HepG2 (cell line): ENCODE measurements around the gene CFAP92. TPM values are rescaled to one million over a fixed set of nuclear protein-coding genes. Genes with fewer than 3 reads are reported as not detected.

Experiments
- ATF4 ChIP-seq, 2 experiments: fragments of 450-650 bp in 1 of 2; sonication (generic) in 1 of 2; formaldehyde crosslinking; IDR thresholded peaks; 2 replicates each; pipeline versions ENCODE4 v1.5.0 to v1.8.0; 2020 to 2022; ENCODE audit warnings: mild to moderate bottlenecking in 1 of 2, missing genetic modification reagents in 1 of 2
- DRAP1 ChIP-seq: IDR thresholded peaks from 2 replicates; pipeline ENCODE4 v1.6.1; 2016; ENCODE audit warnings: missing genetic modification reagents, missing compliant biosample characterization
- GABPB1 ChIP-seq: IDR thresholded peaks from 2 replicates; pipeline ENCODE4 v1.6.1; 2016; ENCODE audit warnings: mild to moderate bottlenecking, missing genetic modification reagents, moderate library complexity, missing compliant biosample characterization
- HOXA3 ChIP-seq: sonication (generic); formaldehyde crosslinking; IDR thresholded peaks from 2 replicates; pipeline ENCODE4 v1.5.0; 2020; ENCODE audit warnings: missing genetic modification reagents
- JARID2 ChIP-seq: sonication (generic); formaldehyde crosslinking; IDR thresholded peaks from 2 replicates; pipeline ENCODE4 v1.8.1; 2023; ENCODE audit warnings: missing genetic modification reagents, inconsistent platforms; ENCODE audit not compliant: insufficient replicate concordance
- PAX8 ChIP-seq: sonication (generic); formaldehyde crosslinking; IDR thresholded peaks from 2 replicates; pipeline ENCODE4 v1.8.0; 2022; ENCODE audit warnings: mild to moderate bottlenecking, missing genetic modification reagents, borderline replicate concordance
- SRY ChIP-seq: sonication (generic); formaldehyde crosslinking; IDR thresholded peaks from 2 replicates; pipeline ENCODE4 v1.8.0; 2022; ENCODE audit warnings: mild to moderate bottlenecking, missing genetic modification reagents
- TRIM24 ChIP-seq: sonication (generic); formaldehyde crosslinking; IDR thresholded peaks from 2 replicates; pipeline ENCODE4 v1.8.0; 2022; ENCODE audit warnings: mild to moderate bottlenecking, missing genetic modification reagents
- YEATS4 ChIP-seq: sonication (generic); formaldehyde crosslinking; IDR thresholded peaks from 2 replicates; pipeline ENCODE4 v1.4.0; 2020; ENCODE audit warnings: missing genetic modification reagents, borderline replicate concordance
- ZNF574 ChIP-seq: sonication (generic); formaldehyde crosslinking; IDR thresholded peaks from 2 replicates; pipeline ENCODE4 v1.4.0; 2020; ENCODE audit warnings: missing genetic modification reagents
- ZNF777 ChIP-seq: sonication (generic); formaldehyde crosslinking; IDR thresholded peaks from 2 replicates; pipeline ENCODE4 v1.4.0; 2020; ENCODE audit warnings: missing genetic modification reagents
- ZNF781 ChIP-seq: sonication (generic); formaldehyde crosslinking; IDR thresholded peaks from 2 replicates; pipeline ENCODE4 v1.5.1; 2020; ENCODE audit warnings: borderline replicate concordance, mild to moderate bottlenecking, missing genetic modification reagents; ENCODE audit errors: not compliant biosample characterization
- polyA plus RNA-seq, 8 experiments: library from polyadenylated mRNA; depleted of rRNA in 3 of 8; stranded (reverse) in 7 of 8; unstranded in 1 of 8; fragments of >200 nt; fragmentation: Illumina TruSeq in 4 of 8; extraction: Trizol in 4 of 8; gene quantifications; 2 replicates each; pipeline versions ENCODE4 v1.2.1 to v1.2.3, GENCODE V29; 2011 to 2016; ENCODE audit warnings: low read depth in 4 of 8, missing spikeins in 1 of 8, mixed read lengths in 1 of 8; ENCODE audit not compliant: insufficient read depth in 1 of 8
- total RNA-seq, 5 experiments: library from RNA; depleted of rRNA; stranded (reverse); fragments of >200 nt; fragmentation: Illumina TruSeq; extraction: Trizol; gene quantifications; 2 replicates each; pipeline ENCODE4 v1.2.3, GENCODE V29; 2016; ENCODE audit warnings: low read depth in 1 of 5
- TF ChIP-seq, protein P1 (sequence below): sonication (generic); formaldehyde crosslinking; conservative IDR thresholded peaks from 2 replicates; pipeline ENCODE4 v1.5.0; 2020; ENCODE audit warnings: missing genetic modification reagents
- TF ChIP-seq, protein P2 (sequence below): sonication (generic); formaldehyde crosslinking; IDR thresholded peaks from 2 replicates; pipeline ENCODE4 v1.4.0; 2020; ENCODE audit warnings: missing genetic modification reagents
- TF ChIP-seq, protein P3 (sequence below): sonication (generic); formaldehyde crosslinking; IDR thresholded peaks from 2 replicates; pipeline ENCODE4 v1.4.0; 2020; ENCODE audit warnings: mild to moderate bottlenecking, low read depth, missing genetic modification reagents

Gene CFAP92
- total and polyA plus RNA-seq, 2 of the 13 experiments (the other 11 are each of a cell fraction or from before 2014, with no cell fraction given), result 0.18 to 0.46 TPM

- TF ChIP-seq, protein P1, sequence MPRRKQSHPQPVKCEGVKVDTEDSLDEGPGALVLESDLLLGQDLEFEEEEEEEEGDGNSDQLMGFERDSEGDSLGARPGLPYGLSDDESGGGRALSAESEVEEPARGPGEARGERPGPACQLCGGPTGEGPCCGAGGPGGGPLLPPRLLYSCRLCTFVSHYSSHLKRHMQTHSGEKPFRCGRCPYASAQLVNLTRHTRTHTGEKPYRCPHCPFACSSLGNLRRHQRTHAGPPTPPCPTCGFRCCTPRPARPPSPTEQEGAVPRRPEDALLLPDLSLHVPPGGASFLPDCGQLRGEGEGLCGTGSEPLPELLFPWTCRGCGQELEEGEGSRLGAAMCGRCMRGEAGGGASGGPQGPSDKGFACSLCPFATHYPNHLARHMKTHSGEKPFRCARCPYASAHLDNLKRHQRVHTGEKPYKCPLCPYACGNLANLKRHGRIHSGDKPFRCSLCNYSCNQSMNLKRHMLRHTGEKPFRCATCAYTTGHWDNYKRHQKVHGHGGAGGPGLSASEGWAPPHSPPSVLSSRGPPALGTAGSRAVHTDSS, result no peak
- TF ChIP-seq HOXA3 (CRISPR knock-in tag), result peak; percentile 56
- TF ChIP-seq, protein P2, sequence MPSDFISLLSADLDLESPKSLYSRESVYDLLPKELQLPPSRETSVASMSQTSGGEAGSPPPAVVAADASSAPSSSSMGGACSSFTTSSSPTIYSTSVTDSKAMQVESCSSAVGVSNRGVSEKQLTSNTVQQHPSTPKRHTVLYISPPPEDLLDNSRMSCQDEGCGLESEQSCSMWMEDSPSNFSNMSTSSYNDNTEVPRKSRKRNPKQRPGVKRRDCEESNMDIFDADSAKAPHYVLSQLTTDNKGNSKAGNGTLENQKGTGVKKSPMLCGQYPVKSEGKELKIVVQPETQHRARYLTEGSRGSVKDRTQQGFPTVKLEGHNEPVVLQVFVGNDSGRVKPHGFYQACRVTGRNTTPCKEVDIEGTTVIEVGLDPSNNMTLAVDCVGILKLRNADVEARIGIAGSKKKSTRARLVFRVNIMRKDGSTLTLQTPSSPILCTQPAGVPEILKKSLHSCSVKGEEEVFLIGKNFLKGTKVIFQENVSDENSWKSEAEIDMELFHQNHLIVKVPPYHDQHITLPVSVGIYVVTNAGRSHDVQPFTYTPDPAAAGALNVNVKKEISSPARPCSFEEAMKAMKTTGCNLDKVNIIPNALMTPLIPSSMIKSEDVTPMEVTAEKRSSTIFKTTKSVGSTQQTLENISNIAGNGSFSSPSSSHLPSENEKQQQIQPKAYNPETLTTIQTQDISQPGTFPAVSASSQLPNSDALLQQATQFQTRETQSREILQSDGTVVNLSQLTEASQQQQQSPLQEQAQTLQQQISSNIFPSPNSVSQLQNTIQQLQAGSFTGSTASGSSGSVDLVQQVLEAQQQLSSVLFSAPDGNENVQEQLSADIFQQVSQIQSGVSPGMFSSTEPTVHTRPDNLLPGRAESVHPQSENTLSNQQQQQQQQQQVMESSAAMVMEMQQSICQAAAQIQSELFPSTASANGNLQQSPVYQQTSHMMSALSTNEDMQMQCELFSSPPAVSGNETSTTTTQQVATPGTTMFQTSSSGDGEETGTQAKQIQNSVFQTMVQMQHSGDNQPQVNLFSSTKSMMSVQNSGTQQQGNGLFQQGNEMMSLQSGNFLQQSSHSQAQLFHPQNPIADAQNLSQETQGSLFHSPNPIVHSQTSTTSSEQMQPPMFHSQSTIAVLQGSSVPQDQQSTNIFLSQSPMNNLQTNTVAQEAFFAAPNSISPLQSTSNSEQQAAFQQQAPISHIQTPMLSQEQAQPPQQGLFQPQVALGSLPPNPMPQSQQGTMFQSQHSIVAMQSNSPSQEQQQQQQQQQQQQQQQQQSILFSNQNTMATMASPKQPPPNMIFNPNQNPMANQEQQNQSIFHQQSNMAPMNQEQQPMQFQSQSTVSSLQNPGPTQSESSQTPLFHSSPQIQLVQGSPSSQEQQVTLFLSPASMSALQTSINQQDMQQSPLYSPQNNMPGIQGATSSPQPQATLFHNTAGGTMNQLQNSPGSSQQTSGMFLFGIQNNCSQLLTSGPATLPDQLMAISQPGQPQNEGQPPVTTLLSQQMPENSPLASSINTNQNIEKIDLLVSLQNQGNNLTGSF, result no peak
- TF ChIP-seq, protein P3, sequence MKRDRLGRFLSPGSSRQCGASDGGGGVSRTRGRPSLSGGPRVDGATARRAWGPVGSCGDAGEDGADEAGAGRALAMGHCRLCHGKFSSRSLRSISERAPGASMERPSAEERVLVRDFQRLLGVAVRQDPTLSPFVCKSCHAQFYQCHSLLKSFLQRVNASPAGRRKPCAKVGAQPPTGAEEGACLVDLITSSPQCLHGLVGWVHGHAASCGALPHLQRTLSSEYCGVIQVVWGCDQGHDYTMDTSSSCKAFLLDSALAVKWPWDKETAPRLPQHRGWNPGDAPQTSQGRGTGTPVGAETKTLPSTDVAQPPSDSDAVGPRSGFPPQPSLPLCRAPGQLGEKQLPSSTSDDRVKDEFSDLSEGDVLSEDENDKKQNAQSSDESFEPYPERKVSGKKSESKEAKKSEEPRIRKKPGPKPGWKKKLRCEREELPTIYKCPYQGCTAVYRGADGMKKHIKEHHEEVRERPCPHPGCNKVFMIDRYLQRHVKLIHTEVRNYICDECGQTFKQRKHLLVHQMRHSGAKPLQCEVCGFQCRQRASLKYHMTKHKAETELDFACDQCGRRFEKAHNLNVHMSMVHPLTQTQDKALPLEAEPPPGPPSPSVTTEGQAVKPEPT (CRISPR knock-in tag), result no peak
- TF ChIP-seq TRIM24 (CRISPR knock-in tag), result no peak
- TF ChIP-seq ZNF574 (CRISPR knock-in tag), result peak; percentile 47; the same call in 1 of the 2 replicates
- TF ChIP-seq ZNF777 (CRISPR knock-in tag), result peak; percentile 96
- TF ChIP-seq GABPB1, result peak; percentile 66; the same call in 1 of the 2 replicates
- TF ChIP-seq YEATS4 (CRISPR knock-in tag), result 0 out of 2 replicates have a peak, but pooled peaks have one; percentile 44
- peak; percentile 51; the same call in 1 of the 2 replicates for TF ChIP-seq SRY (CRISPR knock-in tag)
- TF ChIP-seq PAX8, result peak; percentile 66; the same call in 1 of the 2 replicates
- no peak for TF ChIP-seq ZNF781 (CRISPR knock-in tag)
- TF ChIP-seq JARID2 (CRISPR knock-in tag), result no peak
- peak in 1 of 2 experiments; percentile 80; a peak in 1 of 4 replicates for TF ChIP-seq ATF4 (CRISPR knock-in tag; IDR thresholded peaks at IDR 0.05)
- TF ChIP-seq DRAP1, result no peak
Observed at GRCh38 chr3:129003578-129004112, 9.8 kb upstream of the CFAP92 start (continued).
